ENCODE data around the gene GASK1A.

GRCh38 chr3:43018246-43018645 is 39.1 kb downstream of the GASK1A start:
- TF ChIP-seq CTCF (IDR thresholded peaks at IDR 0.05) (no peak), POLR2A (IDR thresholded peaks at IDR 0.05) (no peak)

Data from body of pancreas (tissue), 4 donors.